CD14-positive monocyte (primary cell): ENCODE data around the gene CD55. TPM values are rescaled to one million over a fixed set of nuclear protein-coding genes. Genes with fewer than 3 reads are reported as not detected.
A peak's percentile ranks its signal among the peaks of the same experiment; 100 is the strongest.

Source experiments
- DNase-seq, 3 donors: peaks; one replicate each; pipeline ENCODE4 v3.0.0-alpha.2; 2011 to 2022
- H2AFZ ChIP-seq: 2 replicates; pipeline ENCODE4 v1.6.0; 2012; ENCODE audit warnings: mild to moderate bottlenecking, low read depth, low read length, inconsistent platforms; ENCODE audit not compliant: insufficient read depth, poor library complexity, severe bottlenecking
- H3K27ac ChIP-seq, 2 donors: 1 replicate in 1 of 2; 2 replicates in 1 of 2; pipeline ENCODE4 v1.5.1; 2012 to 2013; ENCODE audit warnings: low read length in 2 of 2, control low read depth in 1 of 2, inconsistent platforms in 1 of 2, low read depth in 1 of 2, mild to moderate bottlenecking in 1 of 2
- H3K27me3 ChIP-seq, 2 donors: one replicate each; pipeline versions ENCODE4 v1.6.0 to v1.6.1; 2011 to 2013; ENCODE audit warnings: low read length in 2 of 2; ENCODE audit not compliant: control insufficient read depth in 2 of 2, insufficient read depth in 2 of 2
- H3K36me3 ChIP-seq, 2 donors: replicated peaks in 1 of 2; 1 replicate in 1 of 2; 2 replicates in 1 of 2; pipeline versions ENCODE4 v1.5.1 to v1.6.1; 2012 to 2013; ENCODE audit warnings: low read length in 2 of 2, control low read depth in 1 of 2, inconsistent platforms in 1 of 2, mild to moderate bottlenecking in 1 of 2; ENCODE audit not compliant: insufficient read depth in 2 of 2, control insufficient read depth in 1 of 2
- H3K4me1 ChIP-seq, 2 donors: 1 replicate in 1 of 2; 2 replicates in 1 of 2; pipeline versions ENCODE4 v1.5.1 to v1.6.1; 2012 to 2013; ENCODE audit warnings: low read length in 2 of 2, control low read depth in 1 of 2, inconsistent platforms in 1 of 2, mild to moderate bottlenecking in 1 of 2, moderate library complexity in 1 of 2; ENCODE audit not compliant: insufficient read depth in 2 of 2, control insufficient read depth in 1 of 2
- H3K4me2 ChIP-seq: replicated peaks from 2 replicates; pipeline ENCODE3; 2012; ENCODE audit warnings: low read length, moderate library complexity, mild to moderate bottlenecking; ENCODE audit not compliant: poor library complexity, severe bottlenecking; ENCODE audit errors: extremely low read depth
- H3K4me3 ChIP-seq, 3 experiments: fragments of 200-600 bp in 1 of 3; sonication (generic) in 1 of 3; replicated peaks in 1 of 3; 1 replicate in 2 of 3; 2 replicates in 1 of 3; pipeline ENCODE4 v1.5.1; 2011 to 2013; ENCODE audit warnings: low read length in 3 of 3, mild to moderate bottlenecking in 3 of 3, control low read depth in 2 of 3, low read depth in 2 of 3, inconsistent platforms in 1 of 3, moderate library complexity in 1 of 3
- H3K79me2 ChIP-seq: 2 replicates; pipeline ENCODE4 v1.6.0; 2012; ENCODE audit warnings: mild to moderate bottlenecking, control low read depth, inconsistent platforms, low read length, moderate library complexity; ENCODE audit not compliant: insufficient read depth
- H3K9ac ChIP-seq: 2 replicates; pipeline ENCODE4 v1.6.0; 2017; ENCODE audit warnings: low read length, mild to moderate bottlenecking; ENCODE audit not compliant: insufficient read depth, poor library complexity, severe bottlenecking
- H3K9me3 ChIP-seq, 2 donors: replicated peaks in 1 of 2; 1 replicate in 1 of 2; 2 replicates in 1 of 2; pipeline versions ENCODE4 v1.5.1 to v1.6.1; 2012 to 2013; ENCODE audit warnings: low read length in 2 of 2, control low read depth in 1 of 2; ENCODE audit not compliant: control insufficient read depth in 1 of 2, insufficient read depth in 1 of 2
- H4K20me1 ChIP-seq: 2 replicates; pipeline ENCODE4 v1.6.0; 2012; ENCODE audit warnings: mild to moderate bottlenecking, low read length, control low read depth, moderate library complexity; ENCODE audit not compliant: insufficient read depth
- H3K27ac Mint-ChIP-seq, 7 donors: one replicate each; pipeline ENCODE4 v1.8.0; 2020; ENCODE audit warnings: mild to moderate bottlenecking in 7 of 7, mixed read lengths in 7 of 7, moderate library complexity in 6 of 7, inconsistent platforms in 2 of 7
- H3K27me3 Mint-ChIP-seq, 3 donors: one replicate each; pipeline ENCODE4 v1.8.0; 2021 to 2022; ENCODE audit warnings: low read depth in 3 of 3, mild to moderate bottlenecking in 3 of 3, mixed read lengths in 3 of 3, moderate library complexity in 3 of 3, inconsistent platforms in 1 of 3
- H3K36me3 Mint-ChIP-seq, 2 donors: one replicate each; pipeline ENCODE4 v1.8.0; 2020; ENCODE audit warnings: mixed read lengths in 2 of 2, inconsistent platforms in 1 of 2, mild to moderate bottlenecking in 1 of 2
- H3K4me1 Mint-ChIP-seq: one replicate; pipeline ENCODE4 v1.8.0; 2020; ENCODE audit warnings: mild to moderate bottlenecking, mixed read lengths
- H3K4me3 Mint-ChIP-seq, 2 donors: one replicate each; pipeline ENCODE4 v1.8.0; 2020; ENCODE audit warnings: mild to moderate bottlenecking in 2 of 2, mixed read lengths in 2 of 2, moderate library complexity in 1 of 2
- H3K9me3 Mint-ChIP-seq, 7 donors: one replicate each; pipeline ENCODE4 v1.8.0; 2020 to 2022; ENCODE audit warnings: mixed read lengths in 7 of 7, mild to moderate bottlenecking in 6 of 7, moderate library complexity in 6 of 7, inconsistent platforms in 2 of 7
- CTCF ChIP-seq: fragments of 200-600 bp; IDR thresholded peaks from one replicate; pipeline ENCODE4 v1.8.0; 2022; ENCODE audit warnings: antibody characterized with exemption, mild to moderate bottlenecking
- WGBS: methylation state at CpG from one replicate; pipeline ENCODE4 v1.1.5; 2013; ENCODE audit warnings: missing lambda C conversion rate; ENCODE audit not compliant: insufficient coverage; 5-methylcytosine and 5-hydroxymethylcytosine counted together
- intact Hi-C, 2 donors: fragments of 100-400 bp; cut with micrococcal nuclease; formaldehyde crosslinking; loops; one replicate each; pipeline versions ENCODE4 v1.15.0 to v1.15.1; 2023
- polyA plus RNA-seq, 3 donors: library from polyadenylated mRNA; depleted of rRNA in 1 of 3; unstranded in 2 of 3; stranded (reverse) in 1 of 3; fragments of 300-500 nt in 2 of 3; fragments of >200 nt in 1 of 3; fragmentation: Illumina TruSeq in 2 of 3; gene quantifications; 1 replicate in 2 of 3; 2 replicates in 1 of 3; pipeline ENCODE4 v1.2.3, GENCODE V29; 2012 to 2021

CD55 gene
- polyA plus RNA-seq, 3 donors: 171 to 221 (median 182) TPM

DNA sequence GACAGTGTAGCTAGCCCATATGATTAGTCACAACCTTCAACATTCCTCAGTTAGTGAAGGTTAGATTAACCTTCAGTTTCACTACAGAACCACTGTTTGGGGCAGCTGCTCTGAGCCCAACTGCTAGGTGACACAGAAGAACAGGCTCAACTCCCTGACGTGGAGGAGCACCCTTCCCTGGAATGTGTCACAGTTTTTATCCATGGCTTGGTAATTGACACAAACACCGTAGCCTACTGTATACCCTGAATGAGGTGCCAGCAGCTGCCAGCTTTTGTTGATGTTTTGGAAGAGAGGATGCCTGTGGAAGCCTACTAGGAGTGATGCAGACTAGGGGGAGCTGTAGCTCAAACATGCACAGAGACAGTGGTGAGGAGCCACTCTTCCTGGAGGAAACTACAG is 76.0 kb downstream of the CD55 start:
- Histone ChIP-seq H3K27me3 (no peaks in the 10 kb centered on the region), H3K27ac (no peak overlapping the region), H3K36me3 (no peaks in the 10 kb centered on the region), H3K4me2 (no peak overlapping the region), H3K9me3 (no peaks in the 10 kb centered on the region), H3K79me2 (no peaks in the 10 kb centered on the region), H2AFZ (no peak overlapping the region), H4K20me1 (no peaks in the 10 kb centered on the region), H3K4me3 (no peak overlapping the region), H3K4me1 (no peaks in the 10 kb centered on the region), H3K9ac (no peak overlapping the region)
- Mint-ChIP-seq H3K27ac (peak overlapping the region in 1 of 7 donors; percentile 25), H3K36me3 (no peaks in the 10 kb centered on the region), H3K4me3 (no peak overlapping the region), H3K9me3 (peaks cover 0 to 7% (median 2%) of the 10 kb centered on the region in 7 donors), H3K27me3 (no peaks in the 10 kb centered on the region), H3K4me1 (peaks cover 1% of the 10 kb centered on the region)
- DNase-seq: no peak
- intact Hi-C loops: no loop called here
- 100% methylated on average over 2 of the region's 2 CpGs for WGBS
- TF ChIP-seq CTCF: no peak

DNA sequence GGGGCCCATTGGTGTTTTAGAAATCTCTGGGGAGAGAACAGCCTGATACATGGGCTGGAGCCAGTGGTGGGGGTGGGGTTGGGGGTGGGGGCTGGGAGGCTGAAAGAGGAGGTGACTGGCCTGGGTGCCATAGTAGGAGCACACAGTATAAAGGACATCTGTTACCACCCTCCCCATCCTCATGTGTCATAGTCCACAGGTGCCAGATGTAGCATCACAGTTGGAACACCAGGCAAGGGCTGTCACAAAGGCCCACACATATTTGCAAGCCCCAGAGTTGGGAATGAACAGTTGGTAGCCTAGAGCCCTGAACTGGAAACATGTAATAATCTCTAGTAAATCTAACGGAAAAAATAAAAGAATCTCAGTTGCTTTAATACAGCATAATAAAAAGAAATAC is 77.5 kb downstream of the CD55 start:
- H4K20me1 ChIP-seq: no peaks in the 10 kb centered on the region
- Mint-ChIP-seq H3K9me3 (peaks cover 0 to 5% (median 1%) of the 10 kb centered on the region in 7 donors), H3K27ac (no peak overlapping the region), H3K4me3 (no peak overlapping the region), H3K27me3 (no peaks in the 10 kb centered on the region), H3K4me1 (peaks cover 1% of the 10 kb centered on the region), H3K36me3 (no peaks in the 10 kb centered on the region)
- no peaks in the 10 kb centered on the region for H3K9me3 ChIP-seq
- no CpG with 5 or more reads among the region's 1 CpG for WGBS
- no peaks in the 10 kb centered on the region for H3K4me1 ChIP-seq
- intact Hi-C loops: no loop called here
- no peak for DNase-seq
- no peak overlapping the region for H2AFZ ChIP-seq
- H3K4me3 ChIP-seq: no peak overlapping the region
- no peak overlapping the region for H3K4me2 ChIP-seq
- no peaks in the 10 kb centered on the region for H3K27me3 ChIP-seq
- no peak overlapping the region for H3K9ac ChIP-seq
- no peak overlapping the region for H3K27ac ChIP-seq
- H3K79me2 ChIP-seq: no peaks in the 10 kb centered on the region
- no peaks in the 10 kb centered on the region for H3K36me3 ChIP-seq
- TF ChIP-seq CTCF: no peak
